ENCODE data around the gene EFS. TPM values are rescaled to one million over a fixed set of nuclear protein-coding genes. Genes with fewer than 3 reads are reported as not detected.
A peak's percentile ranks its signal among the peaks of the same experiment; 100 is the strongest.

Gene EFS
- total RNA-seq, 4 donors from 2014 or later, result 10.1 to 21.4 (median 12.8) TPM

GRCh38 chr14:23324455-23324846, 40.5 kb downstream of the EFS start:
- WGBS, result 50% methylated on average over 1 of the region's 2 CpGs
- peaks cover 16 to 36% (median 27%) of the 10 kb centered on the region in 4 donors for H3K4me1 ChIP-seq
- no peak overlapping the region for H3K4me3 ChIP-seq
- DNase-seq (ENCODE audit: extremely low spot score), result no peak
- H3K27me3 ChIP-seq, result no peaks in the 10 kb centered on the region
- H3K27ac ChIP-seq (replicated peaks in 1 of 4), result no peak overlapping the region
- H3K36me3 ChIP-seq, result peaks cover 16 to 38% (median 32%) of the 10 kb centered on the region in 4 donors
- no peak for TF ChIP-seq POLR2AphosphoS5 (IDR thresholded peaks at IDR 0.05)
- TF ChIP-seq POLR2A (IDR thresholded peaks at IDR 0.05; ENCODE audit: low read depth), result no peak
- TF ChIP-seq, protein P1, sequence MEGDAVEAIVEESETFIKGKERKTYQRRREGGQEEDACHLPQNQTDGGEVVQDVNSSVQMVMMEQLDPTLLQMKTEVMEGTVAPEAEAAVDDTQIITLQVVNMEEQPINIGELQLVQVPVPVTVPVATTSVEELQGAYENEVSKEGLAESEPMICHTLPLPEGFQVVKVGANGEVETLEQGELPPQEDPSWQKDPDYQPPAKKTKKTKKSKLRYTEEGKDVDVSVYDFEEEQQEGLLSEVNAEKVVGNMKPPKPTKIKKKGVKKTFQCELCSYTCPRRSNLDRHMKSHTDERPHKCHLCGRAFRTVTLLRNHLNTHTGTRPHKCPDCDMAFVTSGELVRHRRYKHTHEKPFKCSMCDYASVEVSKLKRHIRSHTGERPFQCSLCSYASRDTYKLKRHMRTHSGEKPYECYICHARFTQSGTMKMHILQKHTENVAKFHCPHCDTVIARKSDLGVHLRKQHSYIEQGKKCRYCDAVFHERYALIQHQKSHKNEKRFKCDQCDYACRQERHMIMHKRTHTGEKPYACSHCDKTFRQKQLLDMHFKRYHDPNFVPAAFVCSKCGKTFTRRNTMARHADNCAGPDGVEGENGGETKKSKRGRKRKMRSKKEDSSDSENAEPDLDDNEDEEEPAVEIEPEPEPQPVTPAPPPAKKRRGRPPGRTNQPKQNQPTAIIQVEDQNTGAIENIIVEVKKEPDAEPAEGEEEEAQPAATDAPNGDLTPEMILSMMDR (IDR thresholded peaks at IDR 0.05), result no peak
- no peak for TF ChIP-seq EP300 (IDR thresholded peaks at IDR 0.05)
- intact Hi-C loops (cut with DNase I), result loop anchor here (5.0 kb wide), 1 partner anchor 233 kb away; the partner anchor contains the start of gene THTPA
- no peaks in the 10 kb centered on the region for H3K9me3 ChIP-seq

GRCh38 chr14:23323838-23324454, 41.0 kb downstream of the EFS start:
- intact Hi-C loops (cut with DNase I), result loop anchor here (5.0 kb wide), 1 partner anchor 233 kb away; the partner anchor contains the start of gene THTPA
- no peaks in the 10 kb centered on the region for H3K27me3 ChIP-seq
- no peak for DNase-seq (ENCODE audit: extremely low spot score)
- H3K36me3 ChIP-seq, result peaks cover 16 to 38% (median 32%) of the 10 kb centered on the region in 4 donors
- 77% methylated on average over 18 of the region's 18 CpGs for WGBS
- peaks cover 16 to 36% (median 27%) of the 10 kb centered on the region in 4 donors for H3K4me1 ChIP-seq
- TF ChIP-seq, protein P1 (IDR thresholded peaks at IDR 0.05), result no peak
- TF ChIP-seq EP300 (IDR thresholded peaks at IDR 0.05) (no peak), POLR2A (IDR thresholded peaks at IDR 0.05; ENCODE audit: low read depth) (no peak), POLR2AphosphoS5 (IDR thresholded peaks at IDR 0.05) (no peak)
- H3K4me3 ChIP-seq, result no peak overlapping the region
- H3K27ac ChIP-seq (replicated peaks in 1 of 4), result no peak overlapping the region
- no peaks in the 10 kb centered on the region for H3K9me3 ChIP-seq

DNA sequence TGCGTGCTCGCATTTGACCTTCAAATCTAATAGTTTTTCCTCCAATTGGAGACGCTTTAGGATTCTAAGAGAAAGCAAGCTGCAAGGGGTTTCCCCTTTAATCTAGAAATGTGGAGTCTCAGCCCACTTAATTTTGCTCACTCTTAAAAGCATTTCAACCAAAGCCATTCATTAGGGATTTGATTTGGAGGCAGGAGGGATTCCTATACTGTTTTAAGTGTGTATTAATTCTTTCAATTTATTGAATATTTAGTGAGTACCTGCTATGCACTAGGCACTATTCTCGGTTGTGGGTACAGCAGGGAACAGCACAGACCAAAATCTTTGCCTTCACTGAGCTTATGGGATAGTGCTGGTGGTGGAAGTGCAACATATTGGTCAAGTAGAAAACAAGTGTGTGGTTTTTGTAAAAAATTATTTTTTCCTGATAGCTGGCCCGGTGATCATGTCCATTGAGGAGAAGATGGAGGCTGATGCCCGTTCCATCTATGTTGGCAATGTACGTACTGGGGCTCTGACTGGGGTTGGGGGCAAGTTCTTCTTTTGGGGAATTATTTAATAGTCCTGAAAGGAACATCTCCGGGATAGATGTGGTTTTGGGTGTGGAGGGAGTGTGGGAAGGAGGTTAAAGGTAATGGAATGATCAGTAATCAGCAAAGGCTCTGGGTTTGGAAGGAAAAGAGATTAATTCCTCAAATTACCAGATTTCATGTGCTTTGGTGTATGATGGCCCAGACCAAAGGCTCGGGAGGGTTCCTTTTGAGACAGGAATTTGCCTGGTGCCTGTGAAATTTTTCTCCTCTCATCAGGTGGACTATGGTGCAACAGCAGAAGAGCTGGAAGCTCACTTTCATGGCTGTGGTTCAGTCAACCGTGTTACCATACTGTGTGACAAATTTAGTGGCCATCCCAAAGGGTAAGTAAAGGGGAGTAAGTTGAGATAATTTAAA, 42.1 kb downstream of the EFS start:
- 42% methylated on average over 10 of the region's 10 CpGs for WGBS
- Histone ChIP-seq H3K4me3 (peak overlapping the region; percentile 87 to 99 (median 94)), H3K27me3 (no peaks in the 10 kb centered on the region), H3K4me1 (peaks cover 16 to 36% (median 27%) of the 10 kb centered on the region in 4 donors), H3K27ac (replicated peaks in 1 of 4) (peak overlapping the region in 3 of 4 donors; percentile 98 to 99 (median 98)), H3K9me3 (no peaks in the 10 kb centered on the region), H3K36me3 (peaks cover 16 to 38% (median 32%) of the 10 kb centered on the region in 4 donors)
- intact Hi-C loops (cut with DNase I), result loop anchor here (5.0 kb wide), 1 partner anchor 234 kb away; the partner anchor contains the start of gene THTPA
- DNase-seq (ENCODE audit: extremely low spot score), result no peak
- TF ChIP-seq EP300 (IDR thresholded peaks at IDR 0.05) (no peak), POLR2A (IDR thresholded peaks at IDR 0.05; ENCODE audit: low read depth) (no peak), POLR2AphosphoS5 (IDR thresholded peaks at IDR 0.05) (no peak)
- TF ChIP-seq, protein P1 (IDR thresholded peaks at IDR 0.05), result no peak

GRCh38 chr14:23321572-23322547, 43.1 kb downstream of the EFS start:
- Histone ChIP-seq H3K27me3 (no peaks in the 10 kb centered on the region), H3K4me1 (peaks cover 16 to 36% (median 27%) of the 10 kb centered on the region in 4 donors), H3K9me3 (no peaks in the 10 kb centered on the region), H3K27ac (replicated peaks in 1 of 4) (peak overlapping the region; percentile 98 to 99 (median 98)), H3K36me3 (peaks cover 16 to 39% (median 34%) of the 10 kb centered on the region in 4 donors), H3K4me3 (peak overlapping the region; percentile 87 to 99 (median 94))
- WGBS, result 1% methylated on average over 24 of the region's 64 CpGs
- DNase-seq (ENCODE audit: extremely low spot score), result no peak
- TF ChIP-seq, protein P1 (IDR thresholded peaks at IDR 0.05), result no peak
- peak in 1 of 2 donors; percentile 7 for TF ChIP-seq POLR2AphosphoS5 (IDR thresholded peaks at IDR 0.05)
- no peak for TF ChIP-seq EP300 (IDR thresholded peaks at IDR 0.05)
- intact Hi-C loops (cut with DNase I), result loop anchor here (5.0 kb wide), 1 partner anchor 235 kb away; the partner anchor contains the start of gene THTPA
